ENCODE measurements around the gene LSM14A.

GRCh38 chr19:34182125-34182524 is 9.8 kb downstream of the LSM14A start:
- TF ChIP-seq CTCF (IDR thresholded peaks at IDR 0.05): no peak
- no peak for TF ChIP-seq IRF1 (CRISPR knock-in tag; IDR thresholded peaks at IDR 0.05)
- TF ChIP-seq ESRRA (CRISPR knock-in tag; IDR thresholded peaks at IDR 0.05; ENCODE audit: borderline replicate concordance): no peak
- no peak for TF ChIP-seq ZSCAN18 (CRISPR knock-in tag; IDR thresholded peaks at IDR 0.05)
- TF ChIP-seq CREM (CRISPR knock-in tag; IDR thresholded peaks at IDR 0.05): no peak
- TF ChIP-seq USF2 (CRISPR knock-in tag; IDR thresholded peaks at IDR 0.05): no peak
- TF ChIP-seq ATF3 (CRISPR knock-in tag; conservative IDR thresholded peaks at IDR 0.05): no peak
- TF ChIP-seq ERG (CRISPR knock-in tag; IDR thresholded peaks at IDR 0.05): no peak
- no peak for TF ChIP-seq ZNF425 (CRISPR knock-in tag; conservative IDR thresholded peaks at IDR 0.05)
- no peak for TF ChIP-seq ZMAT4 (CRISPR knock-in tag; IDR thresholded peaks at IDR 0.05)
- TF ChIP-seq HMGXB4 (CRISPR knock-in tag; IDR thresholded peaks at IDR 0.05): no peak
- no peak for TF ChIP-seq E2F5 (CRISPR knock-in tag; IDR thresholded peaks at IDR 0.05)
- TF ChIP-seq ATF2 (CRISPR knock-in tag; IDR thresholded peaks at IDR 0.05; ENCODE audit: borderline replicate concordance, low read depth): no peak
